ENCODE data around the gene PRRX2. TPM values are rescaled to one million over a fixed set of nuclear protein-coding genes. Genes with fewer than 3 reads are reported as not detected.

Gene PRRX2
- total and polyA plus RNA-seq, 4 donors, result 0.03 to 0.08 TPM; not detected in 2

- WGBS, result 59% methylated on average over 17 of the region's 17 CpGs
Observed at GRCh38 chr9:129698254-129698757, 32.9 kb downstream of the PRRX2 start.

GRCh38 chr9:129701054-129701453 lies 35.6 kb downstream of the PRRX2 start:
- 71% methylated on average over 11 of the region's 11 CpGs for WGBS

More at GRCh38 chr9:129698254-129698757, 32.9 kb downstream of the PRRX2 start:
- no peak overlapping the region for H3K27ac ChIP-seq (ENCODE audit: low read depth in 1 of 2, low read length in 2 of 2)
- TF ChIP-seq FOXA2 (IDR thresholded peaks at IDR 0.05) (no peak), HNF4G (IDR thresholded peaks at IDR 0.05) (no peak), CTCF (IDR thresholded peaks at IDR 0.05; ENCODE audit: low read depth, low read length, missing input control) (no peak), SP1 (IDR thresholded peaks at IDR 0.05) (no peak), MAX (IDR thresholded peaks at IDR 0.05) (no peak), JUND (IDR thresholded peaks at IDR 0.05) (no peak)
- H3K9ac ChIP-seq (ENCODE audit: low read depth in 1 of 2, low read length in 2 of 2), result no peak overlapping the region
- H3K4me1 ChIP-seq (ENCODE audit: control insufficient read depth in 4 of 4, insufficient read depth in 4 of 4, low read length in 3 of 4), result peaks cover 3 to 9% (median 6%) of the 10 kb centered on the region in 4 donors
- no peak overlapping the region for H3K4me3 ChIP-seq (ENCODE audit: low read depth in 1 of 3, low read length in 3 of 3)
- no peaks in the 10 kb centered on the region for H3K9me3 ChIP-seq (ENCODE audit: control insufficient read depth in 4 of 4, low read length in 3 of 4)
- H3K27me3 ChIP-seq (ENCODE audit: control insufficient read depth in 4 of 4, insufficient read depth in 4 of 4, low read length in 3 of 4), result peaks cover 0 to 6% (median 3%) of the 10 kb centered on the region in 4 donors
- no peak for DNase-seq (ENCODE audit: low spot score)
- no peaks in the 10 kb centered on the region for H3K36me3 ChIP-seq (ENCODE audit: control insufficient read depth in 4 of 4, insufficient read depth in 3 of 4, low read depth in 1 of 4, low read length in 3 of 4)

More at GRCh38 chr9:129701054-129701453, 35.6 kb downstream of the PRRX2 start:
- DNase-seq (ENCODE audit: low spot score), result no peak
- no peak for TF ChIP-seq TAF1 (conservative IDR thresholded peaks at IDR 0.05)
- TF ChIP-seq FOXA2 (IDR thresholded peaks at IDR 0.05), result no peak
- no peak for TF ChIP-seq FOXA1 (IDR thresholded peaks at IDR 0.05)
- TF ChIP-seq YY1 (IDR thresholded peaks at IDR 0.05), result no peak
- TF ChIP-seq ATF3 (IDR thresholded peaks at IDR 0.05), result no peak
- no peak for TF ChIP-seq HNF4A (conservative IDR thresholded peaks at IDR 0.05)
- no peak for TF ChIP-seq GABPA (IDR thresholded peaks at IDR 0.05 in 1 of 2, conservative IDR thresholded peaks at IDR 0.05 in 1 of 2)
- TF ChIP-seq CTCF (IDR thresholded peaks at IDR 0.05; ENCODE audit: low read depth, low read length, missing input control), result no peak
- no peak for TF ChIP-seq MAX (IDR thresholded peaks at IDR 0.05)
- no peak for TF ChIP-seq REST (IDR thresholded peaks at IDR 0.05)
- no peak for TF ChIP-seq ZBTB33 (IDR thresholded peaks at IDR 0.05)
- TF ChIP-seq SP1 (IDR thresholded peaks at IDR 0.05), result no peak
- TF ChIP-seq JUND (IDR thresholded peaks at IDR 0.05), result no peak
- TF ChIP-seq NR2F2 (IDR thresholded peaks at IDR 0.05), result no peak
- TF ChIP-seq RAD21 (IDR thresholded peaks at IDR 0.05), result no peak
- no peak for TF ChIP-seq RXRA (IDR thresholded peaks at IDR 0.05)
- no peak for TF ChIP-seq EGR1 (IDR thresholded peaks at IDR 0.05; ENCODE audit: low read depth in 2 of 2)
- no peak for TF ChIP-seq HNF4G (IDR thresholded peaks at IDR 0.05)
- H3K27me3 ChIP-seq (ENCODE audit: control insufficient read depth in 4 of 4, insufficient read depth in 4 of 4, low read length in 3 of 4), result peaks cover 0 to 6% (median 3%) of the 10 kb centered on the region in 4 donors
- H3K4me3 ChIP-seq (ENCODE audit: low read depth in 1 of 3, low read length in 3 of 3), result no peak overlapping the region
- no peaks in the 10 kb centered on the region for H3K36me3 ChIP-seq (ENCODE audit: control insufficient read depth in 4 of 4, insufficient read depth in 3 of 4, low read depth in 1 of 4, low read length in 3 of 4)
- H3K27ac ChIP-seq (ENCODE audit: low read depth in 1 of 2, low read length in 2 of 2), result no peak overlapping the region
- no peaks in the 10 kb centered on the region for H3K9me3 ChIP-seq (ENCODE audit: control insufficient read depth in 4 of 4, low read length in 3 of 4)
- no peak overlapping the region for H3K9ac ChIP-seq (ENCODE audit: low read depth in 1 of 2, low read length in 2 of 2)
- peaks cover 3 to 9% (median 6%) of the 10 kb centered on the region in 4 donors for H3K4me1 ChIP-seq (ENCODE audit: control insufficient read depth in 4 of 4, insufficient read depth in 4 of 4, low read length in 3 of 4)

Data from liver (tissue), 9 donors.